Peyer's patch (tissue), 4 donors: ENCODE measurements around the gene JMY.

Experiments used
- POLR2A ChIP-seq, 2 donors: fragments of 450-650 bp; IDR thresholded peaks; one replicate each; pipeline ENCODE4 v1.5.1; 2017; ENCODE audit warnings: antibody characterized with exemption in 2 of 2, mild to moderate bottlenecking in 2 of 2, moderate library complexity in 2 of 2
- TF ChIP-seq, protein P1 (sequence below), 6 experiments: fragments of 450-650 bp in 4 of 6; fragments of 200-600 bp in 2 of 6; sonication (generic) in 1 of 6; IDR thresholded peaks; one replicate each; pipeline ENCODE4 v1.5.1; 2017 to 2019; ENCODE audit warnings: antibody characterized with exemption in 6 of 6, mild to moderate bottlenecking in 3 of 6, moderate library complexity in 1 of 6

DNA sequence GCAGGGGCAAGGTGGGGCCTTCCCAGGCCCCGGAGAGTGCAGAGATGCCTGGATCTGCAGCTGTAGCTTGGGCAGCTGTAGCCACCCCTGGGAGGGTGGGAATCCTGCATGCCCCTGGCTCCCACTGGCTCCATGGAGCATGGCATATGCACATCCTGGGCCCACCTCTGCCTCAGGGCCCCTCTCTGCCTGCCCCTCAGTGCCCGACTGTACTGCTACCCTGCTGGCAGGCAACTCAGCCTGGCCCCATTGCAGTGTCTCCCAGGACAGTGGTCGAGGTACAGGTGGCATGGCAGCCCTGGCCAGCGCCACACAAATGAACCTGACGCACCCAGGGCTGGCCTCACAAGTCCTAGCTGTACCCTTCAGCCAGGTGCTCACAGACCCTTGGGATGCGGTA lies 23.9 kb downstream of the JMY start:
- TF ChIP-seq, protein P1, sequence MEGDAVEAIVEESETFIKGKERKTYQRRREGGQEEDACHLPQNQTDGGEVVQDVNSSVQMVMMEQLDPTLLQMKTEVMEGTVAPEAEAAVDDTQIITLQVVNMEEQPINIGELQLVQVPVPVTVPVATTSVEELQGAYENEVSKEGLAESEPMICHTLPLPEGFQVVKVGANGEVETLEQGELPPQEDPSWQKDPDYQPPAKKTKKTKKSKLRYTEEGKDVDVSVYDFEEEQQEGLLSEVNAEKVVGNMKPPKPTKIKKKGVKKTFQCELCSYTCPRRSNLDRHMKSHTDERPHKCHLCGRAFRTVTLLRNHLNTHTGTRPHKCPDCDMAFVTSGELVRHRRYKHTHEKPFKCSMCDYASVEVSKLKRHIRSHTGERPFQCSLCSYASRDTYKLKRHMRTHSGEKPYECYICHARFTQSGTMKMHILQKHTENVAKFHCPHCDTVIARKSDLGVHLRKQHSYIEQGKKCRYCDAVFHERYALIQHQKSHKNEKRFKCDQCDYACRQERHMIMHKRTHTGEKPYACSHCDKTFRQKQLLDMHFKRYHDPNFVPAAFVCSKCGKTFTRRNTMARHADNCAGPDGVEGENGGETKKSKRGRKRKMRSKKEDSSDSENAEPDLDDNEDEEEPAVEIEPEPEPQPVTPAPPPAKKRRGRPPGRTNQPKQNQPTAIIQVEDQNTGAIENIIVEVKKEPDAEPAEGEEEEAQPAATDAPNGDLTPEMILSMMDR (IDR thresholded peaks at IDR 0.05): no peak
- TF ChIP-seq POLR2A (IDR thresholded peaks at IDR 0.05): no peak
